Suprapubic skin (tissue), 4 donors: Measurements from ENCODE around the gene GATA1. TPM values are rescaled to one million over a fixed set of nuclear protein-coding genes. Genes with fewer than 3 reads are reported as not detected.
"Not testable (repeated sequence)": the region's sequence is repeated elsewhere in the genome, so short reads cannot be mapped to it uniquely, and the experiment has no call there.

Source experiments
- DNase-seq, 2 donors: peaks; one replicate each; pipeline ENCODE4 v3.0.0-alpha.2; 2019; ENCODE audit warnings: low spot score in 2 of 2
- H3K27ac ChIP-seq: fragments of 200-600 bp; sonication (generic); one replicate; pipeline ENCODE4 v1.5.1; 2019
- H3K27me3 ChIP-seq: fragments of 200-600 bp; sonication (generic); one replicate; pipeline ENCODE4 v1.5.1; 2019
- H3K36me3 ChIP-seq: fragments of 200-600 bp; sonication (generic); one replicate; pipeline ENCODE4 v1.5.1; 2019
- H3K4me1 ChIP-seq: fragments of 200-600 bp; sonication (generic); one replicate; pipeline ENCODE4 v1.5.1; 2019
- H3K4me3 ChIP-seq: fragments of 200-600 bp; sonication (generic); one replicate; pipeline ENCODE4 v1.5.1; 2019; ENCODE audit warnings: mild to moderate bottlenecking
- H3K9me3 ChIP-seq: fragments of 200-600 bp; sonication (generic); one replicate; pipeline ENCODE4 v1.5.1; 2019
- CTCF ChIP-seq, 2 donors: fragments of 200-600 bp in 1 of 2; fragments of 450-650 bp in 1 of 2; sonication (generic) in 1 of 2; IDR thresholded peaks; one replicate each; pipeline ENCODE4 v1.5.1; 2016 to 2019; ENCODE audit warnings: antibody characterized with exemption in 2 of 2, mild to moderate bottlenecking in 1 of 2, moderate library complexity in 1 of 2
- EP300 ChIP-seq: sonication (generic); formaldehyde crosslinking; IDR thresholded peaks from one replicate; pipeline ENCODE4 v1.6.1; 2017; ENCODE audit warnings: antibody characterized with exemption
- POLR2A ChIP-seq, 2 donors: fragments of 450-650 bp; IDR thresholded peaks; one replicate each; pipeline ENCODE4 v1.6.1; 2017; ENCODE audit warnings: antibody characterized with exemption in 2 of 2, mild to moderate bottlenecking in 2 of 2, moderate library complexity in 2 of 2
- POLR2AphosphoS5 ChIP-seq, 3 donors: sonication (generic); formaldehyde crosslinking; IDR thresholded peaks; one replicate each; pipeline ENCODE4 v1.6.1; 2017; ENCODE audit warnings: antibody characterized with exemption in 3 of 3
- WGBS: methylation state at CpG from one replicate; pipeline ENCODE4 v1.1.5; 2018; 5-methylcytosine and 5-hydroxymethylcytosine counted together
- total RNA-seq, 4 donors: library from RNA; depleted of rRNA; stranded (reverse); fragments of >200 nt; gene quantifications; one replicate each; pipeline ENCODE4 v1.1.0, GENCODE V29; 2016

Gene GATA1
- total RNA-seq, 4 donors from 2014 or later = not detected

- H3K27me3 ChIP-seq = no peaks in the 10 kb centered on the region
- TF ChIP-seq EP300 = no peak
- TF ChIP-seq POLR2A (IDR thresholded peaks at IDR 0.05) = no peak
- TF ChIP-seq POLR2AphosphoS5 (IDR thresholded peaks at IDR 0.05) = no peak
- no peak for TF ChIP-seq CTCF (IDR thresholded peaks at IDR 0.05)
- no peak for DNase-seq
- H3K9me3 ChIP-seq = no peaks in the 10 kb centered on the region
- H3K4me1 ChIP-seq = no peaks in the 10 kb centered on the region
- H3K27ac ChIP-seq = no peak overlapping the region
- H3K36me3 ChIP-seq = peaks cover 25% of the 10 kb centered on the region
- WGBS = 89% methylated on average over 8 of the region's 8 CpGs
- H3K4me3 ChIP-seq = no peak overlapping the region
These were observed 28.9 kb downstream of the GATA1 start for GRCh38 chrX:48815266-48815665.

- no peak for TF ChIP-seq POLR2AphosphoS5 (IDR thresholded peaks at IDR 0.05)
- TF ChIP-seq POLR2A (IDR thresholded peaks at IDR 0.05) = no peak
- no peak for TF ChIP-seq CTCF (IDR thresholded peaks at IDR 0.05)
- no peak for TF ChIP-seq EP300
- H3K36me3 ChIP-seq = peaks cover 30% of the 10 kb centered on the region
- no peak for DNase-seq
- H3K27me3 ChIP-seq = no peaks in the 10 kb centered on the region
- no peak overlapping the region for H3K4me3 ChIP-seq
- no peaks in the 10 kb centered on the region for H3K4me1 ChIP-seq
- 89% methylated on average over 10 of the region's 18 CpGs for WGBS
- no peaks in the 10 kb centered on the region for H3K9me3 ChIP-seq
- no peak overlapping the region for H3K27ac ChIP-seq
These were observed 29.8 kb downstream of the GATA1 start for GRCh38 chrX:48816014-48816810.

GRCh38 chrX:48818098-48818497 lies 31.7 kb downstream of the GATA1 start:
- Histone ChIP-seq H3K9me3 (no peaks in the 10 kb centered on the region), H3K4me1 (no peaks in the 10 kb centered on the region), H3K4me3 (no peak overlapping the region), H3K27me3 (no peaks in the 10 kb centered on the region), H3K36me3 (peaks cover 37% of the 10 kb centered on the region), H3K27ac (no peak overlapping the region)
- 85% methylated on average over 4 of the region's 16 CpGs for WGBS
- no peak for TF ChIP-seq CTCF (IDR thresholded peaks at IDR 0.05)
- TF ChIP-seq EP300 = no peak
- no peak for TF ChIP-seq POLR2AphosphoS5 (IDR thresholded peaks at IDR 0.05)
- no peak for DNase-seq

- Histone ChIP-seq H3K36me3 (peaks cover 41% of the 10 kb centered on the region), H3K4me1 (no peaks in the 10 kb centered on the region), H3K4me3 (no peak overlapping the region), H3K9me3 (no peaks in the 10 kb centered on the region), H3K27ac (no peak overlapping the region), H3K27me3 (no peaks in the 10 kb centered on the region)
- no peak for DNase-seq
- TF ChIP-seq POLR2A (IDR thresholded peaks at IDR 0.05) = no peak
- TF ChIP-seq POLR2AphosphoS5 (IDR thresholded peaks at IDR 0.05) = no peak
- no peak for TF ChIP-seq EP300
- no peak for TF ChIP-seq CTCF (IDR thresholded peaks at IDR 0.05)
- WGBS = 100% methylated on average over 1 of the region's 4 CpGs
These were observed 32.5 kb downstream of the GATA1 start for GRCh38 chrX:48818866-48819265.

- 89% methylated on average over 9 of the region's 9 CpGs for WGBS
- not testable (repeated sequence) for H3K4me1 ChIP-seq, H3K9me3 ChIP-seq, H3K27ac ChIP-seq, H3K27me3 ChIP-seq, H3K4me3 ChIP-seq, DNase-seq
- peaks cover 44% of the 10 kb centered on the region for H3K36me3 ChIP-seq
These were observed 33.0 kb downstream of the GATA1 start for GRCh38 chrX:48819394-48819793.
